ENCODE results near the gene RASA3.

RASA3 gene

DNA sequence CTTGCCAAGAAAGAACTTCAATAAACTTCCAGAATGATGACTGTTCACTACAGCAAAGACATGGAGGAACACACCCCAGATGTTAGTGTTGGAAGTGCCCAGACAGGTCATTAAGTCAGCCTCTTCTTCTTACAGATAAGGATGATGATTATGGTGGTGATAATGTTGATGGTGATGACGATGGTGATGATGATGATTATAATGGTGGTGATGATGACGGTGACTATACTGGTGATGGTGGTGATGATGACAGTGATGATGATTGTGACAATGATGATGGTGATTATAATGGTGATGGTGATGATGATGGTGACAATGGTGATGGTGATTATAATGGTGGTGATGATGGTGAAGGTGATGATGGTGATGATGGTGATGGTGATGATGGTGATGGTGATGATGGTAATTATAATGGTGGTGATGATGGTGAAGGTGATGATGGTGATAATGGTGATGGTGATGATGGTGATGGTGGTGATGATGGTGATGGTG, 167.0 kb downstream of the RASA3 start:
- TF ChIP-seq, protein P1, sequence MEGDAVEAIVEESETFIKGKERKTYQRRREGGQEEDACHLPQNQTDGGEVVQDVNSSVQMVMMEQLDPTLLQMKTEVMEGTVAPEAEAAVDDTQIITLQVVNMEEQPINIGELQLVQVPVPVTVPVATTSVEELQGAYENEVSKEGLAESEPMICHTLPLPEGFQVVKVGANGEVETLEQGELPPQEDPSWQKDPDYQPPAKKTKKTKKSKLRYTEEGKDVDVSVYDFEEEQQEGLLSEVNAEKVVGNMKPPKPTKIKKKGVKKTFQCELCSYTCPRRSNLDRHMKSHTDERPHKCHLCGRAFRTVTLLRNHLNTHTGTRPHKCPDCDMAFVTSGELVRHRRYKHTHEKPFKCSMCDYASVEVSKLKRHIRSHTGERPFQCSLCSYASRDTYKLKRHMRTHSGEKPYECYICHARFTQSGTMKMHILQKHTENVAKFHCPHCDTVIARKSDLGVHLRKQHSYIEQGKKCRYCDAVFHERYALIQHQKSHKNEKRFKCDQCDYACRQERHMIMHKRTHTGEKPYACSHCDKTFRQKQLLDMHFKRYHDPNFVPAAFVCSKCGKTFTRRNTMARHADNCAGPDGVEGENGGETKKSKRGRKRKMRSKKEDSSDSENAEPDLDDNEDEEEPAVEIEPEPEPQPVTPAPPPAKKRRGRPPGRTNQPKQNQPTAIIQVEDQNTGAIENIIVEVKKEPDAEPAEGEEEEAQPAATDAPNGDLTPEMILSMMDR (conservative IDR thresholded peaks at IDR 0.05; ENCODE audit: low read depth, low read length): no peak
- no peak overlapping the region for H3K4me3 ChIP-seq (ENCODE audit: low read length)
- DNase-seq (ENCODE audit: low read depth): no peak

DNA sequence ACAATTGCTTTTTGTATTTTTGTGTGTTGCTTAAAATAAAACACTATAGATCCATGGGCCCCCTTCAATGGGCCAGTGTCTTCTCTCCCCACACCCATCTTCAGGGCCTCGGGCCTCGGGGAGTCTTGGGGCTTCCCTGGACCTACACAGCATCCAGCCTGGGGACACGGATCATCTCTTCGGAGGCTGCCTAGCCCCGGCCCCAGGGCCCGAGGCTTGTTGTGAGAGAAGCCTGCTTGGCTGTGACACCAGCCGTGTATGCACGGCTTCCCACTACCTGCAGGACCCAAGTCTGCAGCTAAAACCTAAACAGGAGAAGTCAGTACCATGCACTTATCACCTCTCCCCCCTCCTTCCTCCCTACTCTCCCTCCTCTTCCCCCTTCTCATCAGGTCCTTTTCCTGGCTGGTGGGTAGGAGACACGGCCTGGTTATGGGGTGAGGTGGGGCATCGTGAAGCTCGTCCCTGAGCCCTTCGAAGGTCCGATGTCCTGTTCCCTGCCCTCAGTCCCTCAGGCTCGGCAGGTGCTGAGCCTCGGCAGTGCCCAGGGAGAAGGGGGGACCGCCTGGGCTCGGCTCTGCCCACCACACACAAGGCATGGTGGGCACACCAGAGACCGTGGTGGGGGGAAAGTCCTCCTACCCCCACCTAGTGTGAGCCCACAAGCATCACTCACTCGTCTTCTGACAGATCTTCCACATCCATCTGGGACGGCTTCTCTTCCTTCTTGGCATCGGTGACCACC, 168.0 kb downstream of the RASA3 start:
- no peak for DNase-seq (ENCODE audit: low read depth)
- TF ChIP-seq, protein P1 (conservative IDR thresholded peaks at IDR 0.05; ENCODE audit: low read depth, low read length): no peak
- no peak overlapping the region for H3K4me3 ChIP-seq (ENCODE audit: low read length)

DNA sequence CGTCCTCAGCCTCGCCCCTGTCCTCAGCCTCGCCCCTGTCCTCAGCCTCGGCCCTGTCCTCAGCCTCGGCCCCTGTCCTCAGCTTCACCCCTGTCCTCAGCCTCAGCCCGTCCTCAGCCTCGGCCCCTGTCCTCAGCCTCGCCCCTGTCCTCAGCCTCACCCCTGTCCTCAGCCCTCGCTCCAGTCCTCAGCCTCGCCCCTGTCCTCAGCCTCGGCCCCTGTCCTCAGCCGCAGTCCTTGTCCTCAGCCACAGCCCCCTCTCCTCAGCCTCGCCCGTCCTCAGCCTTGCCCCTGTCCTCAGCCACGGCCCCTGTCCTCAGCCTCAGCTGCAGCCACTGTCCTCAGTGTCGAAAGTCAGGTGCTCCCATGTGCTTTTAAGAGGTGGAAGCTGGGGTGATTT, 169.0 kb downstream of the RASA3 start:
- DNase-seq (ENCODE audit: low read depth): no peak
- H3K4me3 ChIP-seq (ENCODE audit: low read length): no peak overlapping the region
- TF ChIP-seq, protein P1 (conservative IDR thresholded peaks at IDR 0.05; ENCODE audit: low read depth, low read length): no peak

DNA sequence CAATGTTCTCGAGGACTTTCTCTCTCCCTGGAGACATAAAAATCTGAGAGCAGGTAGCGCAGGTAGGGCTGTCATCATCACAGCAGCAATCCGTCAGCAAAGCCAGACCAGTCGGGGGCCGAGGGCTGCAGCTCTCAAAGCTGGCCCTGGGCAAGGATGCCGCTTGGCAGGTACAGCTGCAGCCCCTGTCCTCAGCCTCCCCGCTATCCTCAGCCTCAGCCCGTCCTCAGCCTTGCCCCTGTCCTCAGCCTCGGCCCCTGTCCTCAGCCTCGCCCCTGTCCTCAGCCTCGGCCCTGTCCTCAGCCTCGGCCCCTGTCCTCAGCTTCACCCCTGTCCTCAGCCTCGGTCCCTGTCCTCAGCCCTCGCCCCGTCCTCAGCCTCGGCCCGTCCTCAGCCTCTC, 169.4 kb downstream of the RASA3 start:
- no peak overlapping the region for H3K4me3 ChIP-seq (ENCODE audit: low read length)
- DNase-seq (ENCODE audit: low read depth): no peak
- TF ChIP-seq, protein P1 (conservative IDR thresholded peaks at IDR 0.05; ENCODE audit: low read depth, low read length): no peak

DNA sequence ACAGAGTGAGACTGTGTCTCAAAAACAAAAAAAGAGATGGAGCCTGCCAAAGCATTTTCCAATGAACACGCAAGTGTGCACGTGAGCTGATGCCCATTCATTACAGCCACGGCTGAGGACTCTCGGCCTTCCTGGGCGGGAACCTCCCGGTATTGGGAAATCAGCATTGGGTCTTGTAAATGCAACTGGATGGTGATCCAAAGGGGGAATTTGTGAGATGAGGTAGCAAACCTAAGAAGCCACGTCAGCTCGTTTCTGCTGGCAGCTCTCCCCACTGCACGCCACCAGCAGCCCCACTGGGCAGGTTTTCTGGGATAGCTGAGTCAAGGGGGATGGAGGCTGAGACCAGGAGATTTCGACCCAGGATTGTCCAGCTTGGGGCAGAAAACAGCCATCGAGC, 170.0 kb downstream of the RASA3 start:
- H3K4me3 ChIP-seq (ENCODE audit: low read length): no peak overlapping the region
- TF ChIP-seq, protein P1 (conservative IDR thresholded peaks at IDR 0.05; ENCODE audit: low read depth, low read length): no peak
- no peak for DNase-seq (ENCODE audit: low read depth)

DNA sequence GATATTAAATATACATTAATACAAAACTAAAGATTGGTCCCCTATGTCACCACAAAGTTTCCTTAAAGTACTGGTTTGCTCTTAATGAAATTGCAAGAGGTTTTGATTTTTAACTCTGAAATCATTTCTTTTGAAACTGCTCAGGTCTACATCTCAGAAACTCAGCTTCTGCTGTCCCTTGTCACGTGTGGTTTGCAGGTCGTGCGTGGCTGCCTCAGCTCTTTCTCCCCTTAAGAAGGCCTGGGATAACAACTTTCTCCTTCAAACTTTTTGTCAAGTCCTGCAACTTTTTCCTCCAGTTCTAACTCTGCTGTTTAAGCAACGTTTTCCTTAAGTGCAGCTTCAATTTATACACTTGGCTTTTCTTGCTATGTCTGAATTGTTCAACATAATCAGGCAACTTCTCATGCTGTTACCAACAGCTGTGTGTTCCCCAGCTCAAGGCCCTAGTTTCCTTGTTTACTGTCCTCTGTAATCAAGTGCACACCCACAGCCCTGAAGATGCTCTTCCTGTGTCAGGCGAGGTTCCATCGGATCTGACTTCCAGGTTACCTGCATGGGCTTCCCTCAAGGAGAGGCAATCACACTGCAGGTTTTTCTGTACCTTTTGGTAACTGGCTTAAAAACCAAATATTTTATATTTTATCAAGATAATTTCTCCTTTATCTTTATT, 172.0 kb downstream of the RASA3 start:
- DNase-seq (ENCODE audit: low read depth): no peak
- TF ChIP-seq, protein P1 (conservative IDR thresholded peaks at IDR 0.05; ENCODE audit: low read depth, low read length): no peak
- H3K4me3 ChIP-seq (ENCODE audit: low read length): no peak overlapping the region

DNA sequence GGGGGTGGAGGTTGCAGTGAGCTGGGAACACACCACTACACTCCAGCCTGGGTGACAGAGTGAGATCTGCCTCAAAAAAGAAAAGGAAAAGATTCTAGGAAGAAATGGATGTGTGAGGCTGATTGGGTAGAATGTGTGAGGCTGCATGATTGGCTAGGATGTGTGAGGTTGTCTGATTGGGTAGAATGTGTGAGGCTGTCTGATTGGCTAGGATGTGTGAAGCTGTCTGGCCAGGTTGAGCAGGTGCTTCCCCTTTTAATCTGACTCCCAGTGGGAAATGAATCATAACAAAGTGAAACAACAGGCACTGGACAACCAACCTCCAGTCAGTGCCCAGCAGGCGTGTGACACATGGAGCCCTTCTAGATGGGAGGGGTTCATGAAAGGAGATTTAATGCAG, 173.2 kb downstream of the RASA3 start:
- TF ChIP-seq, protein P1 (conservative IDR thresholded peaks at IDR 0.05; ENCODE audit: low read depth, low read length): no peak
- no peak overlapping the region for H3K4me3 ChIP-seq (ENCODE audit: low read length)
- DNase-seq (ENCODE audit: low read depth): no peak

Measured in retinal pigment epithelial cell (primary cell).